Endothelial cell (in vitro differentiated cells): ENCODE measurements around the gene WAPL. TPM values are rescaled to one million over a fixed set of nuclear protein-coding genes. Genes with fewer than 3 reads are reported as not detected.

Source experiments
- DNase-seq: peaks from one replicate; pipeline ENCODE4 v3.0.0; 2021; ENCODE audit warnings: low spot score
- H3K27ac Mint-ChIP-seq: one replicate; pipeline ENCODE4 v1.8.0; 2021; ENCODE audit warnings: mixed read lengths, inconsistent platforms; ENCODE audit not compliant: unreplicated experiment
- H3K27me3 Mint-ChIP-seq: one replicate; pipeline ENCODE4 v1.8.0; 2021; ENCODE audit warnings: mild to moderate bottlenecking, moderate library complexity, mixed read lengths, inconsistent platforms; ENCODE audit not compliant: unreplicated experiment
- H3K36me3 Mint-ChIP-seq: one replicate; pipeline ENCODE4 v1.8.0; 2021; ENCODE audit warnings: mild to moderate bottlenecking, low read depth, mixed read lengths, inconsistent platforms; ENCODE audit not compliant: unreplicated experiment
- H3K4me1 Mint-ChIP-seq: one replicate; pipeline ENCODE4 v1.8.0; 2021; ENCODE audit warnings: mild to moderate bottlenecking, mixed read lengths, inconsistent platforms; ENCODE audit not compliant: unreplicated experiment
- H3K4me3 Mint-ChIP-seq: one replicate; pipeline ENCODE4 v1.8.0; 2021; ENCODE audit warnings: mild to moderate bottlenecking, mixed read lengths, inconsistent platforms; ENCODE audit not compliant: unreplicated experiment
- H3K9me3 Mint-ChIP-seq: one replicate; pipeline ENCODE4 v1.8.0; 2021; ENCODE audit warnings: mixed read lengths, inconsistent platforms; ENCODE audit not compliant: unreplicated experiment
- CTCF ChIP-seq: fragments of 200-600 bp; sonication (generic); IDR thresholded peaks from one replicate; pipeline ENCODE4 v1.5.0; 2021; ENCODE audit warnings: antibody characterized with exemption; ENCODE audit not compliant: unreplicated experiment
- total RNA-seq: library from RNA; stranded (reverse); fragmentation: NEBNext Ultra II Directional; extraction: Animal tissue kit (Norgen Biotek cat#: 25700); gene quantifications from one replicate; pipeline ENCODE4 v1.2.1, GENCODE V29; 2021; ENCODE audit not compliant: unreplicated experiment

Gene WAPL
- total RNA-seq, 1 donor from 2014 or later = 41.8 TPM

- no peak overlapping the region for H3K27ac Mint-ChIP-seq
- no peak overlapping the region for H3K4me3 Mint-ChIP-seq
- H3K9me3 Mint-ChIP-seq = no peaks in the 10 kb centered on the region
- TF ChIP-seq CTCF = no peak
- peaks cover 5% of the 10 kb centered on the region for H3K36me3 Mint-ChIP-seq
- peaks cover 17% of the 10 kb centered on the region for H3K27me3 Mint-ChIP-seq
- H3K4me1 Mint-ChIP-seq = no peaks in the 10 kb centered on the region
- DNase-seq = peak; percentile 38
These were observed 120.6 kb downstream of the WAPL start for GRCh38 chr10:86400705-86401587.

GRCh38 chr10:86399879-86400704 lies 121.5 kb downstream of the WAPL start:
- H3K4me3 Mint-ChIP-seq = peak overlapping the region; percentile 77
- peak; percentile 98 for DNase-seq
- H3K27me3 Mint-ChIP-seq = peaks cover 17% of the 10 kb centered on the region
- peaks cover 5% of the 10 kb centered on the region for H3K36me3 Mint-ChIP-seq
- H3K4me1 Mint-ChIP-seq = no peaks in the 10 kb centered on the region
- peak; percentile 93 for TF ChIP-seq CTCF
- no peak overlapping the region for H3K27ac Mint-ChIP-seq
- no peaks in the 10 kb centered on the region for H3K9me3 Mint-ChIP-seq

- TF ChIP-seq CTCF = no peak
- Mint-ChIP-seq H3K27ac (no peak overlapping the region), H3K27me3 (peaks cover 17% of the 10 kb centered on the region), H3K4me3 (peak overlapping the region; percentile 77), H3K36me3 (peaks cover 5% of the 10 kb centered on the region), H3K4me1 (no peaks in the 10 kb centered on the region), H3K9me3 (no peaks in the 10 kb centered on the region)
- DNase-seq = no peak
These were observed 122.1 kb downstream of the WAPL start for GRCh38 chr10:86399514-86399878.

- Mint-ChIP-seq H3K36me3 (peaks cover 5% of the 10 kb centered on the region), H3K4me3 (no peak overlapping the region), H3K4me1 (no peaks in the 10 kb centered on the region), H3K27me3 (peaks cover 9% of the 10 kb centered on the region), H3K27ac (no peak overlapping the region), H3K9me3 (no peaks in the 10 kb centered on the region)
- TF ChIP-seq CTCF = no peak
- DNase-seq = no peak
These were observed 124.5 kb downstream of the WAPL start for GRCh38 chr10:86397120-86397519.
